ENCODE data around the gene EMILIN2.

EMILIN2 gene

GRCh38 chr18:2959341-2959740 lies 112.5 kb downstream of the EMILIN2 start:
- DNase-seq = no peak

DNA sequence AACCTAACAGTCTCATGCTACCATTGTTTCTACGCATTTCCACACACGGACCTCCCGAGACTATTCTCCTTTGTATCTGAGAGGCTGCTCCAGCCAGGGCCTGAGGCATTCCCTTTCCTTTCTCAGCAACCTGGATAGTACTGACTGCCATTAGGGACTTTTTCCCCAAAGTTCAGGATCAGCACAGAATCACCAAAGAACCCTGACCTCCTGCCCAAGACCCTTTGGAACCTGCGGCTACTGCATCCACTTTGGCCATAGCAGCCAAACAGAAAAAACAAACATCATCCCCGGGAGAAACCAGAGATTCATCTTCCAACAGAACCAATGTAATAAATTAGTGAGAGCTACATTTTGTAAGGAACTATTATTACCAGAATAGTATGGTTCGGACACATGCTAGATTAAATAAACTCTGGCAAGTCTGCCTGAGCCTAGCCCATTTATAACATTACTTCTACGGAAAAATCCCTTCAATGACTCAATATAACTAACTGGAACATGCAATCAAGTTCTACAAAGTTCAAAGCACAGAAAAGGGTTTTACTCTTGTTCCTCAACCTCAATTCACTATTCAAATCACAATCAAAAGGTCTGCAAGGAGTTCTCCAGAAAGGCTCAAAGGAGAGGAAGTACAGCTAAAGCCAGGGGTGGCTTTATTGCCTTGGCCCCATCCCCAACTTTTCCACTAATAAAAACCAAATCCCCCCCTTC lies 114.3 kb downstream of the EMILIN2 start:
- no peak for DNase-seq

GRCh38 chr18:2961821-2962220 lies 115.0 kb downstream of the EMILIN2 start:
- DNase-seq = no peak

- DNase-seq = peak; percentile 37
Measured at GRCh38 chr18:2963048-2963447, 116.2 kb downstream of the EMILIN2 start.

DNA sequence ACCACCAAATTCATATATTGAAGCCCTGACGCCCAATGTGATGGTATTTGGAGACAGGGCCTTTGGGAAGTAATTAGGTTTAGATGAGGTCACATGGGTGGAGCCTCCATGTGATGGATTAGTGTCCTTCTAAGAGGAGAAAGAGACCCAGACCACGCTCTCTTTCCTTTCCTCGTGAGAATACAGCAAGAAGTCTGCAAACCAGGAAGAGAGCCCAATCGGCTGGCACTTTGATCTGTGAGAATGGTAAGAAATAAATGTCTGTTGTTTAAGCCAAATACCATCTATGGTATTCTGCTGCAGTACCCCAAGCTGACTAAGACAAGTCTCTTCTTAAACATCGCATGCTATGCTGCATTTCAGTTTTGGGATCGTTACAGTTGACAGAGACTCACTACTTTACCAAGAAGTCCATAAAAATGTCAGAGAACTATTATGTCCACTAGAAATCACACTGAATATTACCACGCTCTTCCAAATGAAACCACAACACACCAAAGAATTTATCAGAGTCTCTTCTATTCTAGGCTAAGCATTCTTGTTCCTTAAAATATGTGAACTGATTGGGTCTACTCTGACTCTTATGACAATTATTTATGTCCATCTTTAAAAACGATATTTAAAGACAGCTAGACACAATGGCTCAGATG lies 117.7 kb downstream of the EMILIN2 start:
- DNase-seq = no peak

All from activated CD4-positive, alpha-beta T cell treated with anti-CD3 and anti-CD28 coated beads, Interleukin-2, amount 50 U/mL, for 1 hour (primary cell).